GM21576 (cell line): ENCODE results near the gene TBC1D1.

Source experiments
- ATAC-seq: cut with Tn5 transposase; IDR thresholded peaks from one replicate; pipeline ENCODE4 v1.9.1; 2021; ENCODE audit warnings: mild to moderate bottlenecking, moderate library complexity; ENCODE audit not compliant: unreplicated experiment

The TBC1D1 gene

DNA sequence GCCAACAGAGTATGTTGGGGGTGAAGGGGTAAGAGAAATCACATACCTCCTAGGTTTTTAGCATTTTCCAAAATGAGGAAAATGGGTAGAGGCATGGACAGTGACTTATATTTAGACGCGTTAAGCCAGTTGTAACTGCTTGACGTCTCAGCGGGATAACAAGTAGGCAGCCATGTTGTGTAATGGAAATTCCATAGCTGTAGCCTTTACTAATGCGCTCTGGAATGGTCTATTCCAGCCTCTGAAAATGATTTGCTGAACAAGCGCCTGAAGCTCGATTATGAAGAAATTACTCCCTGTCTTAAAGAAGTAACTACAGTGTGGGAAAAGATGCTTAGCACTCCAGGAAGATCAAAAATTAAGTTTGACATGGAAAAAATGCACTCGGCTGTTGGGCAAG, 204.8 kb downstream of the TBC1D1 start:
- no peak for ATAC-seq

GRCh38 chr4:38097818-38098217, 206.9 kb downstream of the TBC1D1 start:
- no peak for ATAC-seq

- no peak for ATAC-seq
Measured at GRCh38 chr4:38099020-38099600, 208.2 kb downstream of the TBC1D1 start.

DNA sequence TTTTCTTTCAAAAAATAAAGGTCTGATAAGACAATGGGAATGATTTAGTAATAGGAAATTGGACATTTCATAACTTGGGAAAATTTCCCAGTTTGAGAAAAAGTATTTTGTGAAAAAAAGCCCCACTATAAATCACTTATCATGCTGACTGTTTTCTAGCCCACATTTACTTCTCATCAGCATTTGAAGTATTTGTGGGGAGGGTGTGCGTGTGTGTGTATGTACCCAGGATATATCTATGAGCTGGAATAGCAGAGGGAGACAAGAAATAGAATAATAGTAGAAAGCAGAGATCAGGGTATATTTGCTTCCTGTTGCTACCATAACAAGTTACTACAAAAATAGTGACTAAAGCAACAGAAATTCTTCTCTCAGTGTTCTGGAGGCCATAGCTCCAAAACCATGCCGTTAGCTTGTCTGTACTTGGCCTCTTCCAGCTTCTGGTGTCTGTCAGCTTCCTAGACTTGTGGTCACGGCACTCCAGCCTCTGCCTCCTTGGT, 209.1 kb downstream of the TBC1D1 start:
- no peak for ATAC-seq

GRCh38 chr4:38100474-38101255, 209.8 kb downstream of the TBC1D1 start:
- ATAC-seq, result no peak

- ATAC-seq, result no peak
Measured at GRCh38 chr4:38101563-38101962, 210.7 kb downstream of the TBC1D1 start.

- no peak for ATAC-seq
Measured at GRCh38 chr4:38102957-38103588, 212.2 kb downstream of the TBC1D1 start.

- peak; percentile 93 for ATAC-seq
Measured at GRCh38 chr4:38105475-38106220, 214.8 kb downstream of the TBC1D1 start.

- no peak for ATAC-seq
Measured at GRCh38 chr4:38106311-38106710, 215.4 kb downstream of the TBC1D1 start.

- no peak for ATAC-seq
Measured at GRCh38 chr4:38106886-38107514, 216.1 kb downstream of the TBC1D1 start.

DNA sequence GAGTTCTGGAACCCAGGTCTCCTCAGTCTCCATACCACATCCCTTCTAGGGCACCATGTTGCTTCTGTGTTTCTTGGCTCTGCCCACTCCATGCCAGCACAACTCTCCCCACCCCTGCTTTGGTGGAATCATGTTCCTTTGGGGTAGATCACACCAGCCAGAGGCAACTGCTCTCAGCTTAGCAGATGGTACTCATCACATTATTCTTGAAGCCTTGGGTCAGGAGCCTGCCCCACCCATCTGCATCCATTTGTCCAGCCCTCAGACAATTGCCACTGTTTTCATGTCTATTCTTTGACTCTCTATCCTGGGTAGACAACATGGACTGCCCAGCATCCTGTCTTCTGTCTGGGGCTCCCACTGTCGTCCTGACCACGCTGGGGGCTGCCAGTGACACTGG, 216.9 kb downstream of the TBC1D1 start:
- ATAC-seq, result no peak

DNA sequence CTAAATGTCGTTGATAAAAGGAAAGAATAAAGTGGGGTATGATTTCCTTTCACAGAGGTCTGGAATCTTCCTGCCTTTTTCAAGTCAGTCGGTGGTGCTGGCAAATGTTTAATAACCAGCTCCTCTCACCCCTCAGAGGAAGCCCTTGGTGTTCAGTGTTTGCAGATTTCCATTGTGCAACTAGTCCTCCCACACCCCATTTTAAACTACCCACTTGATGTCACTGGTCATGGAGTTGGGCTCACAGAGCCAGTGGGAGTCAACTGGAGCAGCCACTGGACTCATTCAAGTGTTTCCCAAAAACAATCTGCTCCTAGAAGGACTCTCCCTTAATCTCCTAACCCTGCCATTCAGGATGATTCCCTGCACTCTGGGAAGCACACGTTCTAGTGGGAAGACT, 218.5 kb downstream of the TBC1D1 start:
- ATAC-seq, result no peak

GRCh38 chr4:38109896-38110295, 219.0 kb downstream of the TBC1D1 start:
- no peak for ATAC-seq

DNA sequence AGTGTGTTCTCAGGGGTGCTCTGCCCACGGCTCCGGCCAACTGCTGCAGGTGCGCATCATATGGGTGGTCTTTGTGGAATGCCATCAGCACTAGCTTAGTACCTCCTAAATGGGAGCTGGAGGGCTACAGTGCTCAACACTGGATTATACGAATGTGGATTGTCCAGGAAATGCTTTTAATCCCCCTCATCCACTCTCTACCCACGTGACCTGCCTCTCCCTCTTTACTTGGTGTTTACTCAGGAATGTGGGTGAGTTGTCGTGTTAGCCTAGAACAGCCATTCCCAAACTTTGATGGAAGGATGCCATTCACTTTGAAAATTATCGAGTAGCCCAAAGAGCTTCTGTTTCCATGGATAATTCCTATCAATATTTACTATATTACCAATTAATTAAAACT, 220.1 kb downstream of the TBC1D1 start:
- ATAC-seq, result no peak

GRCh38 chr4:38111717-38112116, 220.8 kb downstream of the TBC1D1 start:
- no peak for ATAC-seq

DNA sequence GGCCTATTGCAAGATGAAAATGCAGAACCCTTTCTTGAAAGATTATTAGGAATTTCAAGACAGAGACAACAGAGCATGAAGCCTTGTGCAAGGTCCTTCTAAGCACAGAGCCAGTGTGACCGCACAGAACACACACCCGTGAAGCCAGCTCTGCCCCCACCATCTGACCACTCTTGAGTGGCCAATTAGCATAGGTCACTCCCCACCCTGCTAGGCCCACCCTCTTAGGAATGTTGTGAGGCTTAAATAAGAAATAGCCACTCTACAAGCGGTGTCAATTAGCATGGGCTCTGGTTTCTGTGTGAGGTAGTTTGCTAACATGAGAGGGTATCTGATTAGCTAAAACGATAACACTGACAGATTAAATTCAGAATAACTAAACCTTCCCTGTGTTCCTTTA, 222.2 kb downstream of the TBC1D1 start:
- ATAC-seq, result no peak

DNA sequence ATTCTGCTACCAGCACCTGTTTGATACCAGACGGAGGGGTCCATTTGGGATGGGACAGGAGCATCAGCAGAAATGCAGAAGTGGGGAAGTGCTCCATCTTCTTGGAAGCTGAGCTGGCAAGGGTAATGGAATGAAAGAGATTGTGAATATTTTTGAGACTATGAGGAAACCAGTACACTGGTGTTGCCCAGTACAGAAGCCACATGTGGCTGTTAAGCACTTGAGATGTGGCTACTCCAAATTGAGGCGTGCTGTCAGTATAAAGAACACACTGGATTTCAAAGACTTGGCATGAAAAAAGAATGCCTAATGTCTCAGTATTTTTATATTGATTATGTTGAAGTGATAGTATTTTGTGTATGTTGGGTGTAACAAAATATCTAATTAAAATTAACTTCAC, 222.7 kb downstream of the TBC1D1 start:
- no peak for ATAC-seq

DNA sequence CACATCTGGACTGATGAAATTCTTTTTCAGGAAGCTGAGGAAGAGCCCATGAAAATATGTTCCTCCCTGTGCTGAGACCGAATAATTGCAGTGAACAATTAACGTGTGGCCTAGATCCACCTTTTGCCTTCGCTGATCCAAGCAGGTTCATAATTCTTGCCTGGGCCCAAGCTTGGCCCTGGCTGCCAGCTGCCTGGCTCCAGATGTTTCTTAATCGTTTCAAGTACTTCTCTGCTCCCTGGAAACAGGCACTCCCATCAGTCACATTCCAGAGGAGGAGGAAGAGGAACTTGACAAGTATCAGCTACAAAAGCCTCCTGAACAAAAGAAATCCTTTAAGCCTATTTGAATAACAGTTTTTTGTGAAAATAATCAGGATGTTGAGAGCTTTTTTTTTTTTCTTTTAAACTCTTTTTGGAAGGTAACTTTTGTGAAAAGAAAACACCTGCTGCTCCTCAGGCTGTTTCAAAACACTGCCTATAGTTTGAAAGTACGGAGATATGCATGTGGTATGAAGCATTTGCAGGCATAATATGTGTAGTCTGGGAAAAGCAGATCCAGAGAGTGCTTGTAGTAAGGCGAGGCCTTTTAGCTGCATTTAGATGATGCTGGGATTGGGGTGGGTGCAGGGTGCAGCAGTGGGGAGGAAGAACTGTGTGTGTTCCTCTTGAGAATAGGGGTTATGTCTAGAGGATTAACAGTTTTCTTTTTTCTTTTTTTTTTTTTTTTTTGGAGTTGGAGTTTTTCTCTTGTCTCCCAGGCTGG, 223.7 kb downstream of the TBC1D1 start:
- ATAC-seq, result no peak

DNA sequence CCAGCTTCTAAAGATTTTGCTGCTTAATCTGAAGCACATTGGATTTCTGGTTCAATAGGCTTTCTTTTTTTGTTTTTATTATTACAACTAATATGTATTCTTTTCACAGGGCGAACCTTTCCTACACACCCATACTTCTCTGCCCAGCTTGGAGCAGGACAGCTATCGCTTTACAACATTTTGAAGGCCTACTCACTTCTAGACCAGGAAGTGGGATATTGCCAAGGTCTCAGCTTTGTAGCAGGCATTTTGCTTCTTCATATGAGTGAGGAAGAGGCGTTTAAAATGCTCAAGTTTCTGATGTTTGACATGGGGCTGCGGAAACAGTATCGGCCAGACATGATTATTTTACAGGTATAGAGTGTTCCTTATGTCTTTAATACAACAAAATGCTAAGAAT, 224.7 kb downstream of the TBC1D1 start:
- no peak for ATAC-seq

DNA sequence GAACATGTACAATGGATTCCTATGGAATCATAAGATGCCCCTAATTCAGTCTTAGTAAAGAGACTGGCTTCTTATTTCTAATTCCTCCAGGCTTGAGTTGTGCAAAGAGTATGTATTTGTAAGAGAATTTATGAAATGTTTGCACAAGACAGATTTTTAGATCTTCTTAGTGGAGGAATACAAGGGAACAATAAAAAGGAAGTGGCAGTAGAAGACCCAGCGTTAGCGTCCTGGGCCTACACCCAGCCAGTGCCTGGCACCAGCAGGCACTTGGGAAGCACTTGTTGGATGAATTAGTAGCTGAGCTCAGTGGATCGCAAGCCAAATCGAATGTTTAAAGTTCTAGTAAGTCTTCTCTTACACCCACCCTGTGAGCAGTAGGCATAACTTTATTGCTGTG, 226.7 kb downstream of the TBC1D1 start:
- no peak for ATAC-seq
